HepG2 (cell line): Measurements from ENCODE around the gene CYBC1. TPM values are rescaled to one million over a fixed set of nuclear protein-coding genes. Genes with fewer than 3 reads are reported as not detected.

Experiments
- BCL6 ChIP-seq: IDR thresholded peaks from 2 replicates; pipeline ENCODE4 v1.6.1; 2016; ENCODE audit warnings: missing genetic modification reagents, missing compliant biosample characterization
- BORCS8-MEF2B ChIP-seq: sonication (generic); formaldehyde crosslinking; IDR thresholded peaks from 2 replicates; pipeline ENCODE4 v1.8.0; 2022; ENCODE audit warnings: mild to moderate bottlenecking, missing genetic modification reagents
- DNMT3B ChIP-seq: conservative IDR thresholded peaks from 2 replicates; pipeline ENCODE4 v1.6.1; 2016; ENCODE audit warnings: missing biosample characterization, control low read depth
- HMGA1 ChIP-seq: sonication (generic); formaldehyde crosslinking; conservative IDR thresholded peaks from 2 replicates; pipeline ENCODE4 v1.4.0; 2020; ENCODE audit warnings: missing genetic modification reagents
- HMGXB4 ChIP-seq, 2 experiments: sonication (generic) in 1 of 2; formaldehyde crosslinking in 1 of 2; IDR thresholded peaks; 2 replicates each; pipeline versions ENCODE4 v1.4.0 to v1.6.1; 2018 to 2020; ENCODE audit warnings: missing genetic modification reagents in 2 of 2, borderline replicate concordance in 1 of 2, low read depth in 1 of 2, mild to moderate bottlenecking in 1 of 2, missing biosample characterization in 1 of 2
- KDM1A ChIP-seq: IDR thresholded peaks from 2 replicates; pipeline ENCODE4 v1.6.1; 2016; ENCODE audit warnings: missing compliant biosample characterization
- KDM3A ChIP-seq: IDR thresholded peaks from 2 replicates; pipeline ENCODE4 v1.6.1; 2018; ENCODE audit warnings: low read depth, missing compliant biosample characterization
- POLR2G ChIP-seq: fragments of 200-400 bp; formaldehyde crosslinking; IDR thresholded peaks from 2 replicates; pipeline ENCODE4 v1.6.1; 2018; ENCODE audit warnings: mild to moderate bottlenecking, low read depth, low read length, moderate library complexity
- SYNCRIP ChIP-seq: fragments of 200-400 bp; formaldehyde crosslinking; IDR thresholded peaks from 2 replicates; pipeline ENCODE4 v1.6.1; 2018; ENCODE audit warnings: mild to moderate bottlenecking, low read depth, low read length; ENCODE audit not compliant: insufficient read depth
- TFDP1 ChIP-seq: IDR thresholded peaks from 2 replicates; pipeline ENCODE4 v1.6.1; 2016; ENCODE audit warnings: missing compliant biosample characterization, missing genetic modification reagents, borderline replicate concordance
- U2AF1 ChIP-seq: fragments of 200-400 bp; formaldehyde crosslinking; optimal IDR thresholded peaks from 2 replicates; pipeline ENCODE3; 2017; ENCODE audit warnings: mild to moderate bottlenecking, low read depth, low read length
- ZNF362 ChIP-seq: sonication (generic); formaldehyde crosslinking; IDR thresholded peaks from 2 replicates; pipeline ENCODE4 v1.4.0; 2020; ENCODE audit warnings: missing genetic modification reagents, mild to moderate bottlenecking, borderline replicate concordance
- ZNF605 ChIP-seq: sonication (generic); formaldehyde crosslinking; IDR thresholded peaks from 2 replicates; pipeline ENCODE4 v1.8.0; 2022; ENCODE audit warnings: mild to moderate bottlenecking, missing genetic modification reagents
- ZNF891 ChIP-seq: sonication (generic); formaldehyde crosslinking; IDR thresholded peaks from 2 replicates; pipeline ENCODE4 v1.5.0; 2020; ENCODE audit warnings: mild to moderate bottlenecking, missing genetic modification reagents
- polyA plus RNA-seq, 8 experiments: library from polyadenylated mRNA; depleted of rRNA in 3 of 8; stranded (reverse) in 7 of 8; unstranded in 1 of 8; fragments of >200 nt; fragmentation: Illumina TruSeq in 4 of 8; extraction: Trizol in 4 of 8; gene quantifications; 2 replicates each; pipeline versions ENCODE4 v1.2.1 to v1.2.3, GENCODE V29; 2011 to 2016; ENCODE audit warnings: low read depth in 4 of 8, missing spikeins in 1 of 8, mixed read lengths in 1 of 8; ENCODE audit not compliant: insufficient read depth in 1 of 8
- total RNA-seq, 5 experiments: library from RNA; depleted of rRNA; stranded (reverse); fragments of >200 nt; fragmentation: Illumina TruSeq; extraction: Trizol; gene quantifications; 2 replicates each; pipeline ENCODE4 v1.2.3, GENCODE V29; 2016; ENCODE audit warnings: low read depth in 1 of 5
- TF ChIP-seq, protein P1 (sequence below): sonication (generic); formaldehyde crosslinking; IDR thresholded peaks from 2 replicates; pipeline ENCODE4 v1.5.0; 2020; ENCODE audit warnings: mild to moderate bottlenecking, missing genetic modification reagents, borderline replicate concordance

Gene CYBC1
- total and polyA plus RNA-seq, 2 of the 13 experiments (the other 11 are each of a cell fraction or from before 2014, with no cell fraction given), result 43.4 to 44.1 TPM

- TF ChIP-seq, protein P1, sequence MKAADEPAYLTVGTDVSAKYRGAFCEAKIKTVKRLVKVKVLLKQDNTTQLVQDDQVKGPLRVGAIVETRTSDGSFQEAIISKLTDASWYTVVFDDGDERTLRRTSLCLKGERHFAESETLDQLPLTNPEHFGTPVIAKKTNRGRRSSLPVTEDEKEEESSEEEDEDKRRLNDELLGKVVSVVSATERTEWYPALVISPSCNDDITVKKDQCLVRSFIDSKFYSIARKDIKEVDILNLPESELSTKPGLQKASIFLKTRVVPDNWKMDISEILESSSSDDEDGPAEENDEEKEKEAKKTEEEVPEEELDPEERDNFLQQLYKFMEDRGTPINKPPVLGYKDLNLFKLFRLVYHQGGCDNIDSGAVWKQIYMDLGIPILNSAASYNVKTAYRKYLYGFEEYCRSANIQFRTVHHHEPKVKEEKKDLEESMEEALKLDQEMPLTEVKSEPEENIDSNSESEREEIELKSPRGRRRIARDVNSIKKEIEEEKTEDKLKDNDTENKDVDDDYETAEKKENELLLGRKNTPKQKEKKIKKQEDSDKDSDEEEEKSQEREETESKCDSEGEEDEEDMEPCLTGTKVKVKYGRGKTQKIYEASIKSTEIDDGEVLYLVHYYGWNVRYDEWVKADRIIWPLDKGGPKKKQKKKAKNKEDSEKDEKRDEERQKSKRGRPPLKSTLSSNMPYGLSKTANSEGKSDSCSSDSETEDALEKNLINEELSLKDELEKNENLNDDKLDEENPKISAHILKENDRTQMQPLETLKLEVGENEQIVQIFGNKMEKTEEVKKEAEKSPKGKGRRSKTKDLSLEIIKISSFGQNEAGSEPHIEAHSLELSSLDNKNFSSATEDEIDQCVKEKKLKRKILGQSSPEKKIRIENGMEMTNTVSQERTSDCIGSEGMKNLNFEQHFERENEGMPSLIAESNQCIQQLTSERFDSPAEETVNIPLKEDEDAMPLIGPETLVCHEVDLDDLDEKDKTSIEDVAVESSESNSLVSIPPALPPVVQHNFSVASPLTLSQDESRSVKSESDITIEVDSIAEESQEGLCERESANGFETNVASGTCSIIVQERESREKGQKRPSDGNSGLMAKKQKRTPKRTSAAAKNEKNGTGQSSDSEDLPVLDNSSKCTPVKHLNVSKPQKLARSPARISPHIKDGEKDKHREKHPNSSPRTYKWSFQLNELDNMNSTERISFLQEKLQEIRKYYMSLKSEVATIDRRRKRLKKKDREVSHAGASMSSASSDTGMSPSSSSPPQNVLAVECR (CRISPR knock-in tag), result peak; percentile 68; the same call in 1 of the 2 replicates
- TF ChIP-seq HMGA1 (CRISPR knock-in tag), result no peak
- TF ChIP-seq POLR2G, result no peak
- TF ChIP-seq ZNF362 (CRISPR knock-in tag), result no peak
- peak; percentile 44; the same call in 1 of the 2 replicates for TF ChIP-seq ZNF605 (CRISPR knock-in tag)
- no peak for TF ChIP-seq ZNF891
- peak; percentile 37 for TF ChIP-seq BORCS8-MEF2B (CRISPR knock-in tag)
- TF ChIP-seq TFDP1 (CRISPR knock-in tag), result no peak
- TF ChIP-seq BCL6 (CRISPR knock-in tag), result peak; percentile 62; the same call in 1 of the 2 replicates
- TF ChIP-seq KDM1A (CRISPR knock-in tag), result peak; percentile 64; the same call in 1 of the 2 replicates
- no peak for TF ChIP-seq HMGXB4 (CRISPR knock-in tag; IDR thresholded peaks at IDR 0.05; ENCODE audit: borderline replicate concordance in 1 of 2, low read depth in 1 of 2)
- no peak for TF ChIP-seq DNMT3B (CRISPR knock-in tag)
- no peak for TF ChIP-seq SYNCRIP
- no peak for TF ChIP-seq U2AF1
- no peak for TF ChIP-seq KDM3A (CRISPR knock-in tag)
These were observed 11.4 kb upstream of the CYBC1 start (continued) for GRCh38 chr17:82461827-82462524.
